Activated T-helper 1 cell treated with Interleukin-2 at 50 U/mL for 16 hours (primary cell): Measurements from ENCODE around the gene ZNF705A.
"Not testable (repeated sequence)": the region's sequence is repeated elsewhere in the genome, so short reads cannot be mapped to it uniquely, and the experiment has no call there.

ENCODE experiments used
- DNase-seq: peaks from one replicate; pipeline ENCODE4 v3.0.0-alpha.2; 2020; ENCODE audit warnings: low read depth

The ZNF705A gene

DNA sequence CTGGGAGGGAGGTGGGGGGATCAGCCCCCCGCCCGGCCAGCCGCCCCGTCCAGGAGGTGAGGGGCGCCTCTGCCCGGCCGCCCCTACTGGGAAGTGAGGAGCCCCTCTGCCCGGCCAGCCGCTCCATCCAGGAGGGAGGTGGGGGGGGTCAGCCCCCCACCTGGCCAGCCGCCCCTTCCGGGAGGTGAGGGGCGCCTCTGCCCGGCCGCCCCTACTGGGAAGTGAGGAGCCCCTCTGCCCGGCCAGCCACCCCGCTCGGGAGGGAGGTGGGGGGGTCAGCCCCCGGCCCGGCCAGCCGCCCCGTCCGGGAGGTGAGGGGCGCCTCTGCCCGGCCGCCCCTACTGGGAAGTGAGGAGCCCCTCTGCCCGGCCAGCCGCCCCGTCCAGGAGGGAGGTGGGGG lies 27.4 kb downstream of the ZNF705A start:
- not testable (repeated sequence) for DNase-seq

DNA sequence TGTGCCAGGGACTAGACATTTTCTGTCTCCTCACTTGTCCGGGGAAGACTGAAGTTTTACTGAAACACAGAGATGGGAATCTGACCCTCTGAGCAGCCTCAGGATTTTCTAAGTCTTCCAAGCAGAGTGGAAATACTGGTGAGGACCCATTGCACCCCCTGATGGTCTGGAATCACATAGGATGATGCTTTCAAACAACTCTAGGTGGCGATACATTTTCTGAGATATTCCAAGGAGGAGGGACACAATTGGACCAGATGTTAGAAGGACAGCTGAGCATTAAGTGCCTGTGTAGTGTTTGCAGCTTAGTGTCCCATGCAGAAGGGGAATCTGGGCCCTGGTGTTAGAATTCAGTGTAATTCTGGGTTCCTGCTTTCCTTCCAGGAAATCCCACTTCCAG lies 31.3 kb downstream of the ZNF705A start:
- DNase-seq: not testable (repeated sequence)

DNA sequence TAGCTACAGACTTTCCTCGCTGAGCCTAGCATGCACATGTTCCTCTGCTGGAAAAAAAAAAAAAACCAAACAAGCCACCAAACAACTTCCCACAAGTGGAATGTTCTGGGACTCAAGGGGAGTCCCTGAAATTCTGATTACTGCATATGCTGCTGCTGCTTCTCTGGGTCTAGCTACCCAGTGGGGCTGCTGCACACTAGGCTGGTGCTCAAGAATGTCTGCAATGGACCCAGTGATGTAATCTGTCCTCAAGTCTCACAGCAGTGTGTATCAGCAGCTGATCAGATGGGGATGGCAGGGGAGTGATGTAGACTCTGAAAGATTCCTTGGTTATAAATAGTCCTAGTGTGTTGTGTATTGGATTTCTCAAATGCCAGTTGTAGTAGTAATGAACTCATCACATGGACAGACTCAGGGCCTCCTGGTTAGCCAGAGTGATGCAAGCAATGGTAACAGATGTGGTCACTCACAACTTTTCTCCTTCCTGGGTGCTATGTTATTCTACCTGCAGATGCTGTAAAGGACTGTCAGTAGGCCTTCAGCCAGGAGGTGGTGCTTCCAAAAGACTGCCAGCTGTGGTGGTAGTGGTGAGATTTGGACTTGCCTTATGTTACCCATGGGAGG lies 41.0 kb downstream of the ZNF705A start:
- not testable (repeated sequence) for DNase-seq

DNA sequence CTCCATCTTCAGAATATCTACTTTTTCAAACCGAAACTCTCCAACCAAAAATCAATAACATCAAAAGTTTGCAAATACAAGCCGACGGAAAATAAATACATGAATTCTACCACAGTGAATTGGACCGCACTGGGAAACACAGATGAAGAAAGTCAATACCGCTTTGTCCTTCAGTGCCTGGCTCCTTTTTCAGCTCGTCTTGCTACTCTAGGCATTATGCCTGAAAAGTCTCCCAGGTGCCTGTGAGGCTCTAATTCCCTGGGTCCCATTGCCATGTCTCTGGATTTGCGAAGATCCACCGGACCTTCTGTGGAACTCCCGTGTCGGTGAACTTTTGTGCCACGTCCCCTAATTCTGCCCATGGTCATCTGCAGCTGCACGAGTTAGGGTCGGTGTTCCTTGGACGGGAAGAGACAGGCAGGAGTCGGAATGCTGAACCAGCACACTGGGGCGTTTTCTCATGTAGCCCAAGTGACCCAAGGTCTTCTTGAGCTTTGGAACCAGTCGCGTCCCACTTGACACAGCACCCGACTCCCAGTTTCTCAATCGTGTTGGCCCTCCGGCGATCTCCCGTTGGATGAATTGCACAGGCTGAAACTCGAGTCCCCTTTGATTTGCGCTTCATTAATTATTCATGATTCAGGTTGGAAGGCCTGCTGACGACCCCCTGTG lies 62.0 kb downstream of the ZNF705A start:
- not testable (repeated sequence) for DNase-seq

DNA sequence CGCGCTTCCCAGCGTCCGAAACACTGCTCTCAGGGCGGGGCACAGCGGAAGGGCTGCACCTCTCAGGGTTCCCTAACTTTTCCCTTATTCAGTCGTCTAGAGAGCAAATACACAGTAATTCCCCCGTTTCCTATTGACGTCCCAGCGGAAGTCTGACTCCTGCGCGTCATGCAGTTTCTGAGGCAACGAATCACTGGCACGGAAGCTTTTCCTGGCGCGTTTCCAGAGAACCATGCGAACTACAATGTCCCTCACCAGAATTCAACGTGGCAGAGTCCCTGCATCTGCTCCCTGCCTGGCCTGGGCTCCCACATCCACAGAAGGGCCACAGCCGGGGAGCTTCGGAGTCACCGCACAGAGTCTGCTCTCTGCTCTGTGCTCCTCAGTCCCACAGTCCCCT lies 64.6 kb downstream of the ZNF705A start:
- DNase-seq: not testable (repeated sequence)

DNA sequence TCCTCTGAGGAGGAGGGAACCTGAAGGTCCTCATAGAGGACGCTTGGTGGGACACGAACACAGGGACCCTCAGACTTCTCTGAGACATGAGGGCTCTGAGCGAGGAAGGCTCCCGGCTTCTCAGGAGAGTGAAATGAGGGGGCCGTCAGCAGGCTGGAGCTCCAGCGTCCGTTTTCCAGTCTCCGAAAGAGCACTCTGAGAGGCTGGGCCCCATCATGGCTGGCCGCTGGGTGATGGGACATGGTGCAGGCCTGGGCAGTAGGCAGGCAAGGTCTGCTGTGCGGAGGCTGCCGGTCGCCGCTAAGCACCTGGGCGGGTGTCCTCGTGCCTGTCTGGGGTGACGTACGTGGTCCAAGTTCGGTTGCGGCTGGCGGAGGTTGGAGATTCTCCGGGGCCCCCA lies 65.0 kb downstream of the ZNF705A start:
- not testable (repeated sequence) for DNase-seq

DNA sequence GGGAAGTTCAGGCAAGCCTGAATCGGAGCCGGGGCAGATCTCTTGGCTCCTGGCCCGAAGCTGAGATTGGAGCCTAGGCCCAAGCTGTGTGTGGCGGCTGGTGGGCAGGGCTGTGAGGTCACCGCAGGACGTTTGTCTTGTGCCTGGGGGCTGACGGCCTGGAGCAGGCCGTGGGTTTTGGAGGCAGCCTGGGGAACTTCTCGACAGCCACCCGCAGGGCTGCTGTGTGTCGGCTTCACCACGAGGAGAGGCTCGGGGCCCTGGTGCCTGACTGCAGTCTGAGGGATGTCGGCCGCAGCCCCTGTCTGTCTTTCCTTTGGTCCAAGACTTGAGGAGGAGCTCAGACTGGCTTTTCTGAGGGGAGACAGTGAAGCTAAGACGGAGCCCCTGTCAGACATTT lies 65.5 kb downstream of the ZNF705A start:
- DNase-seq: not testable (repeated sequence)

DNA sequence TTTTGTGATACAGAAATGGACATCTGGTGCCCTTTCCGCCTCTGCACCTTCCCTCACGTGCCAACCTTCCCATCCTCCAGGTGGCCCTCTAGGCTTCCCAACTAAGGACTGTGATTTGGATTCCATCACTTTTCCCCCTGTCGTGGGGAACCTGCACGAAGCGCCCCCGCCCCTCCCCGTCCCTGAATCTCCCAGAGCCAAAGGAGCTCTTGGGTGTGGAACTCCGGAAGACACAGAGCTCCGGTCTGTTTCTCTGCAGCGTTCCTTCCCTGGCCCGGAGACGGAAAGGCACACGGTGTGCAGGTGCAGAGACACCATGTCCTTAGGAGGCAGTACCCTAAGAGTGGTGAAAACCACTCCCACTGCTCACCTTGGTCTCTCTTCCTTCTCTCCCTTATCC lies 66.8 kb downstream of the ZNF705A start:
- DNase-seq: not testable (repeated sequence)

DNA sequence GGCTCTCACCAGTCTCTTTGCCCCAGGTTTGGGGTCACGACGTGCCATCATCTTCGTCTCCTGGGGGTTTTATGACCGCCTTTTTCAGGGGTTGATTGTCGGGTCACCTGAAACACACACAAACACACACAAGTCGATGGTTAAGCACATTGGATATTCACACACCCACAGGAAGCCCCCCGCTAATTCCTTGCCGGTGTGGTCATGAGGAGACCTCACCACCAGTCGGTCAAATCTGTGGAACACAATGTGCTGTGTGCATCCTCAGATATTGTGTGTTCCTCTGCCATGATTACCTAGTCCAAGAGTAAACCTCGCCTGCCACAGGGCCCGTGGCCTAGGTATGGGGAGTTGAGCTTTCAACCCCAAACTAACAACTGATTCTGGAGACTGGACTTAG lies 68.0 kb downstream of the ZNF705A start:
- DNase-seq: not testable (repeated sequence)

DNA sequence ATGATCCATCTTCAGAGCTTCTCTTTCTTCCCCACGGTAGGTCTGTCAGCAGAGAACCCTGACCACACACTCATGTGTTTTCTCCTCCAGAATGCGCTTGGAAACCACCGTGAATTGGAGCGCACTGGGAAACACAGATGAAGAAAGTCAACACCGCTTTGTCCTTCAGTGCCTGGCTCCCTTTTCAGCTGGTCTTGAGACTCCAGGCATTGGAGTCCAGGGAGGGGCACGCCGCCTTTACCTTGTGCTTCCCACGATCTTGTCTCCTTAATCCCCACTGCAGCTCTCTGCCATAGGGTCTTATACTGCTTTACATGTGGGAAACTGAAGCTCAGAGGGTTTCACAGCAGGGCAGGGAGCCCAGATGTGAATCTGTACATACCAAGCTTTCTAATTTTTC lies 69.5 kb downstream of the ZNF705A start:
- DNase-seq: no peak

DNA sequence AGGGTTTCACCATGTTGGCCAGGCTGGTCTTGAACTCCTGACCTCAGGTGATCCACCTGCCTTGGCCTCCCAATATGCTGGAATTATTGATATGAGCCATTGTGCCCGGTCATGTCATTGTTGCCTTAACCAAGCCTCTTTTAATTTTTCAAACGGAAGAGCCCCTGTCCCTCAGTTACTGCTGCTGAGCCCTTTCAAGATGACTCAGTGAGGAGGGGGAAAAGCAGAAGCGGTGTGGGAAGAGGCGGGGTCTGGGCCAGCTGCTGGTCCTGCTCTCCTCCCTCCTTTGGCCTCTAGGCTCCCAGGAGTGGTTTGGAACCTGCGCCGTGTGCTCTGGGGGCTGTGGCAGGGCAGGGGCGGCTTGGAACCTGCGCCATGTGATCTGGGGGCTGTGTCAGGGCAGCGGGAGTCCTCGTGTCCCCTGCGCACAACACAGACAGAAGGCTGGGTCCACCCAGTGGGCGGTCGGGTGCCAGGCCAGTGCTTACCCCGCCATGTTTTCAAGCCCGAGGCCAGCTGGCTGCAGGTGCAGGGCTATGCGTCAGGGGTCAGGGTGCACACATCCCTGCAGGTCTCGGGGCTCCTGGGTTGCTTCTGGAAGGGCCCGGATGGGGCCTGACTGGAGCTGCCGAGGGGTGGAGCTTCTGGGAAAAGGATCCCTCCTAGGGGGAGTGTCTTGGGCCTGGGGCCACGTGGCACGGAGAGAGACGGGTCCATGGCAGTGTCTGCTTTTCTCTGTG lies 70.3 kb downstream of the ZNF705A start, which contains the start of gene FAM90A1:
FAM90A1 (minus strand) TSS at position 627 of the 740 bp plus-strand sequence. CDS start 2,786 bp downstream, outside the sequence.
- not testable (repeated sequence) for DNase-seq

DNA sequence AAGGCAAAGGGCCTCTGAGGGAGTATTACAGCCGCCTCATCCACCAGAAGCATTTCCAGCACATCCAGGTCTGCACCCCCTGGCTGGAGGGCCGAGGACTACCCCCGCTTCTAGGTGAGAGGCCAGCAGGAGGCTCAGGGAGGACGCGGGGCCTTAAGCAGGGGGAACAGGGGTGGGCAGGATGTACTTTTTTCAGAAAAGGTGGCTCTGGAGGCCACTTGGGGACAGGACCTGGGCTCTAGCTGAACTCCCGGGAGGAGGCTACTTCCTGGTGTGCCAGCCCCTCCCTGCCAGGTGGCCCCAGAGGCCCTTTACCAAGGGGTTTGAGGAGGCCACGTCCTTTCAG lies 70.9 kb downstream of the ZNF705A start:
- DNase-seq: not testable (repeated sequence)

DNA sequence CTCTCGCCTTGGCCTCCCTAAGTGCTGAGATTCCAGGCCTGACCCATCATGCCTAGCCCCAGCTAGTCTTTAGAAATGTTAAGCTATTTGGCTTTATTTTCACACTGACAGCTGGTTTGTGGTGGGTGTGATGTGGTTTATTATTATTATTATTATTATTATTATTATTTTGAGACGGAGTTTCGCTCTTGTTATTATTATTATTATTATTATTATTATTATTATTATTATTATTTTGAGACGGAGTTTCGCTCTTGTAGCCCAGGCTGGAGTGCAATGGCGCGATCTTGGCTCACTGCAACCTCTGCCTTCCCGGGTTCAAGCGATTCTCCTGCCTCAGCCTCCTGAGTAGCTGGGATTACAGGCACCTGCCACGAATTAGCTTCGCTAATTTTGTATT lies 71.8 kb downstream of the ZNF705A start:
- DNase-seq: not testable (repeated sequence)

DNA sequence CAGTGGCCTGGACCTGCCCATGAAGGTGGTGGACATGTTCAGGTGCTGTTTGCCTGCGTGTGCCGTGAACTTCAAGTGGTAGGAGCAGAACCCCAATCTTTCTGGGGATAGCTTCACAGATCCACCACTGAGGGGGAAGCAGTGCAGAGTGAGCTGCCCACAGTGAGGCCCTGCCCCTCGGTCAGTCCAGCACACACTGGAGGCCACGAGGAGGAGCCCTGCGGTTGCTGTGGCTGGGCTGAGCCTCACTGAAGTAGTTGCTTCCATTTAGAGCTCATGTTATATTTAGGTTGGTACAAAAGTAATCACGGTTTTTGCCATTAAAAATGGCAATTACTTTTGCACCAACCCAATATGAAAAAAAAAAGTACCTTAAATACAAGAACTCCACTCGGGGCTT lies 72.7 kb downstream of the ZNF705A start:
- DNase-seq: not testable (repeated sequence)
